GM12878 (cell line): ENCODE data around the gene NTRK3. TPM values are rescaled to one million over a fixed set of nuclear protein-coding genes. Genes with fewer than 3 reads are reported as not detected.

Source experiments
- ATAC-seq: fragments of 200-7000 bp; cut with Tn5 transposase; 3 replicates; pipeline ENCODE4 v1.9.1; 2020; ENCODE audit warnings: mild to moderate bottlenecking, moderate library complexity
- BruUV-seq: library from RNA; stranded (reverse); fragments of 400-500 nt; replicated peaks from 2 replicates; lab custom pipeline; 2021; lab: Mats Ljungman, UMichigan
- CTCF ChIA-PET: fragments of 300-600 bp; sonication (Branson Sonifier 250); formaldehyde crosslinking; extraction: SDS; loops from one replicate; lab custom pipeline; 2021; ENCODE audit warnings: inconsistent platforms; lab: Yijun Ruan, JAX
- POLR2A ChIA-PET: fragments of 350-600 bp; formaldehyde crosslinking; extraction: SDS; loops from one replicate; lab custom pipeline; 2021; ENCODE audit warnings: inconsistent platforms; lab: Charles Lee
- RAD21 ChIA-PET: fragments of 300-600 bp; sonication (Branson Sonifier 250); formaldehyde crosslinking; loops from one replicate; lab custom pipeline; 2023; ENCODE audit warnings: antibody characterized with exemption; ENCODE audit not compliant: unreplicated experiment; lab: Charles Lee
- SMC1A ChIA-PET: fragments of 300-600 bp; sonication (Branson Sonifier 250); formaldehyde crosslinking; loops from one replicate; lab custom pipeline; 2023; ENCODE audit not compliant: unreplicated experiment, uncharacterized antibody; lab: Charles Lee
- DNase-seq: peaks from one replicate; pipeline ENCODE4 v3.0.0-alpha.2; 2011; ENCODE audit warnings: low read depth, low spot score
- FAIRE-seq: peaks from 3 replicates; lab custom pipeline; 2011; peaks lifted over from hg19 to GRCh38; lab: Jason Lieb, UNC
- H2AFZ ChIP-seq: 2 replicates; pipeline ENCODE4 v1.6.0; 2011; ENCODE audit warnings: low read depth, low read length, control low read depth; ENCODE audit not compliant: control insufficient read depth
- H3K27ac ChIP-seq: 2 replicates; pipeline ENCODE4 v1.5.1; 2011; ENCODE audit warnings: control low read depth; ENCODE audit not compliant: control insufficient read depth, insufficient read depth
- H3K27me3 ChIP-seq, 2 experiments: replicated peaks in 1 of 2; 2 replicates each; pipeline versions ENCODE4 v1.6.0 to v1.6.1; 2011; ENCODE audit warnings: low read length in 1 of 2; ENCODE audit not compliant: control insufficient read depth in 2 of 2, insufficient read depth in 2 of 2
- H3K36me3 ChIP-seq, 2 experiments: 2 replicates each; pipeline ENCODE4 v1.5.1; 2011; ENCODE audit warnings: low read length in 1 of 2; ENCODE audit not compliant: control insufficient read depth in 2 of 2, insufficient read depth in 2 of 2
- H3K4me1 ChIP-seq: 2 replicates; pipeline ENCODE4 v1.6.1; 2011; ENCODE audit warnings: mild to moderate bottlenecking, low read length, moderate library complexity, mixed read lengths; ENCODE audit not compliant: control insufficient read depth, insufficient read depth
- H3K4me2 ChIP-seq: 2 replicates; pipeline ENCODE4 v1.6.0; 2011; ENCODE audit warnings: control low read depth; ENCODE audit not compliant: control insufficient read depth, insufficient read depth
- H3K4me3 ChIP-seq: fragments of 200-600 bp; sonication (generic); 2 replicates; pipeline ENCODE4 v1.5.1; 2016
- H3K79me2 ChIP-seq: 2 replicates; pipeline ENCODE4 v1.6.0; 2011; ENCODE audit warnings: low read length; ENCODE audit not compliant: control insufficient read depth, insufficient read depth
- H3K9ac ChIP-seq: 2 replicates; pipeline ENCODE4 v1.8.0; 2011; ENCODE audit warnings: low read length, control low read depth, mixed read lengths; ENCODE audit not compliant: control insufficient read depth, insufficient read depth
- H3K9me3 ChIP-seq: replicated peaks from 3 replicates; pipeline ENCODE4 v1.5.1; 2011; ENCODE audit warnings: mild to moderate bottlenecking, low read length; ENCODE audit not compliant: control insufficient read depth, insufficient read depth
- H4K20me1 ChIP-seq: 2 replicates; pipeline ENCODE4 v1.6.0; 2011; ENCODE audit not compliant: control insufficient read depth, insufficient read depth
- ATF7 ChIP-seq: fragments of 450-650 bp; IDR thresholded peaks from 2 replicates; pipeline ENCODE4 v1.6.1; 2016; ENCODE audit warnings: low read depth, mild to moderate bottlenecking
- CREB1 ChIP-seq: IDR thresholded peaks from 2 replicates; pipeline ENCODE4 v1.6.1; 2012; ENCODE audit warnings: low read depth, mild to moderate bottlenecking, inconsistent platforms
- DPF2 ChIP-seq: fragments of 450-650 bp; IDR thresholded peaks from 2 replicates; pipeline ENCODE4 v1.6.1; 2017; ENCODE audit warnings: mild to moderate bottlenecking
- HCFC1 ChIP-seq: fragments of 150-350 bp; IDR thresholded peaks from 2 replicates; pipeline ENCODE4 v1.6.1; 2014; ENCODE audit warnings: low read length
- NR2F1 ChIP-seq: fragments of 450-650 bp; conservative IDR thresholded peaks from 2 replicates; pipeline ENCODE4 v1.6.1; 2017; ENCODE audit warnings: mild to moderate bottlenecking
- RBBP5 ChIP-seq: fragments of 200-600 bp; sonication (generic); conservative IDR thresholded peaks from 2 replicates; pipeline ENCODE4 v1.6.1; 2016
- RCOR1 ChIP-seq: conservative IDR thresholded peaks from 2 replicates; pipeline ENCODE4 v1.6.1; 2012; ENCODE audit warnings: low read depth, low read length, improper control_type of control experiment
- SUPT20H ChIP-seq: IDR thresholded peaks from 2 replicates; pipeline ENCODE4 v1.6.1; 2011; ENCODE audit warnings: low read depth, mild to moderate bottlenecking, low read length, moderate library complexity, borderline replicate concordance; ENCODE audit not compliant: control insufficient read depth
- YY1 ChIP-seq: IDR thresholded peaks from 2 replicates; pipeline ENCODE4 v1.6.1; 2011; ENCODE audit warnings: low read depth, mild to moderate bottlenecking, low read length
- whole genome bisulfite sequencing: methylation state at CpG from one replicate; pipeline ENCODE4 v1.1.6; 2016; ENCODE audit warnings: low lambda C conversion rate; ENCODE audit not compliant: insufficient replicate concordance, insufficient coverage; ENCODE audit errors: missing lambda C conversion rate; 5-methylcytosine and 5-hydroxymethylcytosine counted together
- in situ Hi-C: fragments of 300-500 bp; cut with MboI; formaldehyde crosslinking; loops from 9 replicates; pipeline ENCODE4 v1.14.3; 2018; ENCODE audit warnings: mixed read lengths
- intact Hi-C: fragments of 100-400 bp; cut with micrococcal nuclease; formaldehyde crosslinking; loops from one replicate; pipeline ENCODE4 v1.14.2; 2022; ENCODE audit not compliant: unreplicated experiment
- polyA plus RNA-seq, 11 experiments: library from polyadenylated mRNA; depleted of rRNA in 4 of 11; unstranded in 6 of 11; stranded (reverse) in 5 of 11; fragments of >200 nt; fragmentation: Nextera tagmentation in 4 of 11; fragmentation: Illumina TruSeq in 1 of 11; extraction: Ambion mirVana in 4 of 11; extraction: Trizol in 1 of 11; gene quantifications; 1 replicate in 1 of 11; 2 replicates in 10 of 11; pipeline versions ENCODE4 v1.2.1 to v1.2.3, GENCODE V29; 2011 to 2016; ENCODE audit warnings: inconsistent platforms in 2 of 11, missing spikeins in 2 of 11, low read depth in 1 of 11
- total RNA-seq, 4 experiments: library from RNA; depleted of rRNA in 3 of 4; stranded (reverse); fragments of >200 nt in 3 of 4; fragmentation: Illumina TruSeq in 1 of 4; extraction: Trizol in 1 of 4; gene quantifications; 2 replicates each; pipeline versions ENCODE4 v1.2.1 to v1.2.3, GENCODE V29; 2013 to 2021
- TF ChIP-seq, protein P1 (sequence below): fragments of 450-650 bp; IDR thresholded peaks from 2 replicates; pipeline ENCODE4 v1.6.1; 2016; ENCODE audit warnings: mild to moderate bottlenecking

The NTRK3 gene
- total and polyA plus RNA-seq, 10 of the 15 experiments (the other 5 are each of a cell fraction or from before 2014, with no cell fraction given): not detected

GRCh38 chr15:88288661-88289060 lies 32.1 kb upstream of the NTRK3 start:
- Histone ChIP-seq H3K79me2 (no peaks in the 10 kb centered on the region), H3K9me3 (no peaks in the 10 kb centered on the region), H3K4me1 (no peaks in the 10 kb centered on the region), H4K20me1 (no peaks in the 10 kb centered on the region), H3K36me3 (no peaks in the 10 kb centered on the region), H3K4me3 (no peak overlapping the region), H3K9ac (no peak overlapping the region), H3K27ac (no peak overlapping the region), H3K27me3 (no peaks in the 10 kb centered on the region), H3K4me2 (no peak overlapping the region), H2AFZ (no peak overlapping the region)
- DNase-seq (no peak), FAIRE-seq (no peak), ATAC-seq (no peak)
- TF ChIP-seq YY1 (no peak), NR2F1 (no peak), RCOR1 (no peak), SUPT20H (no peak), ATF7 (no peak), DPF2 (no peak)
- ChIA-PET CTCF (no interaction called here), RAD21 (no interaction called here), SMC1A (no interaction called here), POLR2A (no interaction called here)
- intact Hi-C loops: no loop called here
- no TSS peak for BruUV-seq
- in situ Hi-C loops: no loop called here
- 3% methylated on average over 4 of the region's 4 CpGs for WGBS

DNA sequence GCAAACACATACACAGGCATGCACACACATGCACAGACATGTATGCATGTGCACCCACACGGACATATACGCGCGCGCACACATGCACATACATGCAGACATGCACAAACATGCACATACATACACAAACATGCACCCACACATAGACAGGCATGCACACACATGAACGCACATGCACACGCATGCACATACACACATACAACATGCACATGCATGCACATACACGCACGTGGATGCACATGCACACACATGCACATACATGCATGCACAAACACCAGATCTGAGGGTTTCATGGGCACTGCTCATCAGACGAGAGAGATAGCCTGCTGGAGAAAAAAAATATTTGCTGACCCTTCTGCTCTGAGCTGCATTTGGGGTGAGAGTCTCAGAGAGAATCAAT lies 31.7 kb upstream of the NTRK3 start:
- BruUV-seq: no TSS peak
- Histone ChIP-seq H3K36me3 (no peaks in the 10 kb centered on the region), H2AFZ (no peak overlapping the region), H4K20me1 (no peaks in the 10 kb centered on the region), H3K4me3 (no peak overlapping the region), H3K27ac (no peak overlapping the region), H3K4me2 (no peak overlapping the region), H3K27me3 (no peaks in the 10 kb centered on the region), H3K79me2 (no peaks in the 10 kb centered on the region), H3K9ac (no peak overlapping the region), H3K9me3 (no peaks in the 10 kb centered on the region), H3K4me1 (no peaks in the 10 kb centered on the region)
- in situ Hi-C loops: no loop called here
- ChIA-PET SMC1A (no interaction called here), RAD21 (no interaction called here), CTCF (no interaction called here), POLR2A (no interaction called here)
- no peak for TF ChIP-seq RCOR1
- TF ChIP-seq RBBP5: no peak
- TF ChIP-seq HCFC1: no peak
- TF ChIP-seq, protein P1, sequence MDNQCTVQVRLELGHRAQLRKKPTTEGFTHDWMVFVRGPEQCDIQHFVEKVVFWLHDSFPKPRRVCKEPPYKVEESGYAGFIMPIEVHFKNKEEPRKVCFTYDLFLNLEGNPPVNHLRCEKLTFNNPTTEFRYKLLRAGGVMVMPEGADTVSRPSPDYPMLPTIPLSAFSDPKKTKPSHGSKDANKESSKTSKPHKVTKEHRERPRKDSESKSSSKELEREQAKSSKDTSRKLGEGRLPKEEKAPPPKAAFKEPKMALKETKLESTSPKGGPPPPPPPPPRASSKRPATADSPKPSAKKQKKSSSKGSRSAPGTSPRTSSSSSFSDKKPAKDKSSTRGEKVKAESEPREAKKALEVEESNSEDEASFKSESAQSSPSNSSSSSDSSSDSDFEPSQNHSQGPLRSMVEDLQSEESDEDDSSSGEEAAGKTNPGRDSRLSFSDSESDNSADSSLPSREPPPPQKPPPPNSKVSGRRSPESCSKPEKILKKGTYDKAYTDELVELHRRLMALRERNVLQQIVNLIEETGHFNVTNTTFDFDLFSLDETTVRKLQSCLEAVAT: no peak
- TF ChIP-seq CREB1: no peak
- FAIRE-seq: no peak
- no peak for DNase-seq
- intact Hi-C loops: no loop called here
- 43% methylated on average over 10 of the region's 10 CpGs for WGBS
- no peak for ATAC-seq
